H1 (cell line): ENCODE measurements around the gene CD58. TPM values are rescaled to one million over a fixed set of nuclear protein-coding genes. Genes with fewer than 3 reads are reported as not detected.

Experiments
- CTCF ChIA-PET: fragments of 300-600 bp; sonication (Branson Sonifier 250); formaldehyde crosslinking; loops from one replicate; lab custom pipeline; 2021; ENCODE audit not compliant: partially characterized antibody; lab: Charles Lee
- POLR2A ChIA-PET: fragments of 300-600 bp; sonication (Branson Sonifier 250); formaldehyde crosslinking; loops from one replicate; lab custom pipeline; 2021; ENCODE audit warnings: inconsistent platforms; ENCODE audit not compliant: partially characterized antibody; lab: Charles Lee
- DNase-seq, 2 experiments: peaks; one replicate each; pipeline versions ENCODE4 v3.0.0 to v3.0.0-alpha.2; 2010 to 2022; ENCODE audit warnings: low spot score in 2 of 2, low read depth in 1 of 2, mixed read lengths in 1 of 2
- FAIRE-seq: peaks from 2 replicates; lab custom pipeline; 2011; peaks lifted over from hg19 to GRCh38; lab: Jason Lieb, UNC
- H2AFZ ChIP-seq: 2 replicates; pipeline ENCODE4 v1.8.1; 2012; ENCODE audit warnings: low read length, inconsistent platforms
- H2AK5ac ChIP-seq: 2 replicates; pipeline ENCODE4 v1.6.1; 2013; ENCODE audit warnings: low read depth, low read length
- H2BK120ac ChIP-seq: replicated peaks from 2 replicates; pipeline ENCODE3; 2013; ENCODE audit warnings: low read depth, low read length, inconsistent platforms
- H2BK12ac ChIP-seq: 2 replicates; pipeline ENCODE4 v1.6.1; 2013; ENCODE audit warnings: low read depth, low read length
- H2BK15ac ChIP-seq: 2 replicates; pipeline ENCODE4 v1.6.1; 2013; ENCODE audit warnings: low read length
- H2BK20ac ChIP-seq: 2 replicates; pipeline ENCODE4 v1.6.1; 2013; ENCODE audit warnings: low read length
- H2BK5ac ChIP-seq: 2 replicates; pipeline ENCODE4 v1.6.1; 2013; ENCODE audit warnings: low read depth, low read length
- H3K14ac ChIP-seq: 2 replicates; pipeline ENCODE4 v1.6.1; 2013; ENCODE audit warnings: inconsistent platforms; ENCODE audit not compliant: insufficient read length
- H3K18ac ChIP-seq: 2 replicates; pipeline ENCODE4 v1.6.1; 2013; ENCODE audit warnings: low read length; ENCODE audit errors: extremely low read depth
- H3K23ac ChIP-seq: 2 replicates; pipeline ENCODE4 v1.6.1; 2013; ENCODE audit warnings: inconsistent platforms; ENCODE audit not compliant: insufficient read length
- H3K23me2 ChIP-seq: 2 replicates; pipeline ENCODE4 v1.6.1; 2013; ENCODE audit warnings: low read depth, low read length
- H3K27ac ChIP-seq: 2 replicates; pipeline ENCODE4 v1.6.1; 2011; ENCODE audit warnings: low read depth, low read length, inconsistent platforms
- H3K27me3 ChIP-seq, 4 experiments: replicated peaks in 1 of 4; 1 replicate in 1 of 4; 2 replicates in 3 of 4; pipeline versions ENCODE4 v1.6.1 to v1.8.1; 2011 to 2013; ENCODE audit warnings: low read length in 3 of 4, mild to moderate bottlenecking in 3 of 4, inconsistent platforms in 2 of 4, mixed read lengths in 2 of 4, moderate library complexity in 1 of 4; ENCODE audit not compliant: control insufficient read depth in 3 of 4, insufficient read depth in 3 of 4; ENCODE audit errors: extremely low read depth in 1 of 4
- H3K36me3 ChIP-seq, 4 experiments: 2 replicates each; pipeline versions ENCODE4 v1.6.1 to v1.8.1; 2011 to 2013; ENCODE audit warnings: mild to moderate bottlenecking in 4 of 4, low read length in 3 of 4, moderate library complexity in 2 of 4, control low read depth in 1 of 4, inconsistent platforms in 1 of 4; ENCODE audit not compliant: insufficient read depth in 4 of 4, control insufficient read depth in 2 of 4
- H3K4ac ChIP-seq: replicated peaks from 2 replicates; pipeline ENCODE3; 2013; ENCODE audit warnings: low read length, low read depth, mixed read lengths, inconsistent platforms; ENCODE audit not compliant: insufficient read length
- H3K4me1 ChIP-seq, 4 experiments: replicated peaks in 1 of 4; 1 replicate in 1 of 4; 2 replicates in 3 of 4; pipeline versions ENCODE4 v1.6.1 to v1.8.1; 2011 to 2013; ENCODE audit warnings: low read length in 3 of 4, inconsistent platforms in 2 of 4, mixed read lengths in 1 of 4; ENCODE audit not compliant: insufficient read depth in 4 of 4, control insufficient read depth in 3 of 4
- H3K4me2 ChIP-seq, 2 experiments: 2 replicates each; pipeline versions ENCODE4 v1.6.1 to v1.8.1; 2011 to 2013; ENCODE audit warnings: low read depth in 2 of 2, low read length in 2 of 2, control low read depth in 1 of 2, inconsistent platforms in 1 of 2, mild to moderate bottlenecking in 1 of 2; ENCODE audit not compliant: insufficient read depth in 1 of 2
- H3K4me3 ChIP-seq, 4 experiments: fragments of 200-600, 300-600 bp in 1 of 4; sonication (generic), shearing (Covaris generic), sonication (Bioruptor Twin) in 1 of 4; 2 replicates each; pipeline versions ENCODE4 v1.5.1 to v1.8.1; 2011 to 2016; ENCODE audit warnings: low read length in 4 of 4, low read depth in 3 of 4, control low read depth in 2 of 4, inconsistent platforms in 2 of 4, mild to moderate bottlenecking in 2 of 4, mixed read lengths in 1 of 4, moderate library complexity in 1 of 4; ENCODE audit not compliant: insufficient read depth in 2 of 4; ENCODE audit errors: extremely low read depth in 1 of 4
- H3K56ac ChIP-seq: replicated peaks from 2 replicates; pipeline ENCODE3; 2013; ENCODE audit warnings: low read depth, mild to moderate bottlenecking, mixed read lengths, low read length, inconsistent platforms; ENCODE audit not compliant: insufficient read length
- H3K79me1 ChIP-seq: 2 replicates; pipeline ENCODE4 v1.6.1; 2013; ENCODE audit warnings: low read depth, low read length, control low read depth
- H3K79me2 ChIP-seq, 2 experiments: 2 replicates each; pipeline versions ENCODE4 v1.6.1 to v1.8.1; 2012 to 2013; ENCODE audit warnings: low read length in 2 of 2, mild to moderate bottlenecking in 2 of 2, inconsistent platforms in 1 of 2; ENCODE audit not compliant: insufficient read depth in 2 of 2, control insufficient read depth in 1 of 2
- H3K9ac ChIP-seq, 4 experiments: replicated peaks in 1 of 4; 1 replicate in 1 of 4; 2 replicates in 3 of 4; pipeline versions ENCODE4 v1.6.1 to v1.8.1; 2011 to 2013; ENCODE audit warnings: low read depth in 3 of 4, low read length in 3 of 4, control low read depth in 2 of 4, mild to moderate bottlenecking in 2 of 4, moderate library complexity in 2 of 4, inconsistent platforms in 1 of 4; ENCODE audit errors: extremely low read depth in 1 of 4
- H3K9me3 ChIP-seq, 2 experiments: 2 replicates each; pipeline versions ENCODE4 v1.6.1 to v1.8.1; 2012 to 2013; ENCODE audit warnings: mild to moderate bottlenecking in 2 of 2, moderate library complexity in 2 of 2, control low read depth in 1 of 2, inconsistent platforms in 1 of 2, low read depth in 1 of 2, low read length in 1 of 2, mixed read lengths in 1 of 2; ENCODE audit not compliant: insufficient read depth in 2 of 2
- H4K20me1 ChIP-seq, 2 experiments: replicated peaks in 1 of 2; 2 replicates each; pipeline versions ENCODE3 to v1.8.1; 2011 to 2013; ENCODE audit warnings: inconsistent platforms in 2 of 2, low read length in 2 of 2, mild to moderate bottlenecking in 1 of 2; ENCODE audit not compliant: insufficient read depth in 2 of 2, control insufficient read depth in 1 of 2
- H4K5ac ChIP-seq: 2 replicates; pipeline ENCODE4 v1.6.1; 2013; ENCODE audit warnings: low read length, low read depth, mixed read lengths, inconsistent platforms; ENCODE audit not compliant: insufficient read length
- H4K8ac ChIP-seq: 2 replicates; pipeline ENCODE4 v1.8.0; 2013; ENCODE audit warnings: mild to moderate bottlenecking, moderate library complexity, low read length, inconsistent platforms; ENCODE audit not compliant: insufficient read depth; ENCODE audit errors: extremely low read depth
- H4K91ac ChIP-seq: replicated peaks from 2 replicates; pipeline ENCODE3; 2013; ENCODE audit warnings: low read length, mixed read lengths, inconsistent platforms; ENCODE audit not compliant: insufficient read length
- SAP30 ChIP-seq: fragments of 300-600 bp; sonication (generic); IDR thresholded peaks from 2 replicates; pipeline ENCODE4 v1.7.1; 2012; ENCODE audit warnings: low read length, moderate library complexity, mild to moderate bottlenecking, inconsistent platforms; ENCODE audit not compliant: insufficient read depth, insufficient replicate concordance
- WGBS, 2 experiments: shearing (Covaris generic) in 1 of 2; methylation state at CpG; one replicate each; pipeline versions ENCODE4 v1.1.6 to v1.1.7; 2013 to 2015; ENCODE audit warnings: low lambda C conversion rate in 2 of 2, mixed read lengths in 2 of 2, inconsistent platforms in 1 of 2, low coverage in 1 of 2, missing lambda C conversion rate in 1 of 2; ENCODE audit not compliant: insufficient replicate concordance in 2 of 2, insufficient coverage in 1 of 2, insufficient read length in 1 of 2; ENCODE audit errors: extremely low coverage in 1 of 2, missing lambda C conversion rate in 1 of 2; 5-methylcytosine and 5-hydroxymethylcytosine counted together
- polyA plus RNA-seq, 7 experiments: library from polyadenylated mRNA; depleted of rRNA in 3 of 7; stranded (reverse) in 5 of 7; unstranded in 2 of 7; fragments of >200 nt in 5 of 7; fragments of 200-250 nt in 2 of 7; gene quantifications; 1 replicate in 5 of 7; 2 replicates in 1 of 7; 4 replicates in 1 of 7; pipeline versions ENCODE4 v1.2.1 to v1.2.3, GENCODE V29; 2011 to 2013; ENCODE audit warnings: missing spikeins in 2 of 7, mixed read lengths in 2 of 7
- total RNA-seq: library from RNA; stranded (reverse); fragmentation: NEBNext Ultra II Directional; extraction: Animal tissue kit (Norgen Biotek cat#: 25700); gene quantifications from 2 replicates; pipeline ENCODE4 v1.2.1, GENCODE V29; 2021

CD58 gene
- total and polyA plus RNA-seq, 2 of the 8 experiments (the other 6 are each of a cell fraction or from before 2014, with no cell fraction given): 5.3 to 5.5 TPM

GRCh38 chr1:116494745-116495144 is 76.1 kb downstream of the CD58 start:
- no peak overlapping the region for H3K4ac ChIP-seq

More at GRCh38 chr1:116494745-116495144, 76.1 kb downstream of the CD58 start:
- ChIA-PET CTCF (interaction anchor here (0.6 to 3.2 kb wide), 5 partner anchors 10 to 356 kb away, joined by 3 to 31 read pairs (median 4); no protein-coding TSS in a partner anchor), POLR2A (no interaction called here)
- no peak overlapping the region for H4K91ac ChIP-seq
- no peaks in the 10 kb centered on the region for H3K79me1 ChIP-seq
- H3K4me2 ChIP-seq: no peak overlapping the region
- H2AFZ ChIP-seq: no peak overlapping the region
- peak overlapping the region; percentile 63; the same call in 1 of the 2 replicates for H4K8ac ChIP-seq
- H3K9ac ChIP-seq: no peak overlapping the region
- no peak overlapping the region for H3K56ac ChIP-seq
- H2BK5ac ChIP-seq: no peak overlapping the region
- H2BK120ac ChIP-seq: no peak overlapping the region
- H3K18ac ChIP-seq: no peak overlapping the region
- no peaks in the 10 kb centered on the region for H3K27me3 ChIP-seq
- H3K36me3 ChIP-seq: no peaks in the 10 kb centered on the region
- H3K14ac ChIP-seq: no peak overlapping the region
- no peaks in the 10 kb centered on the region for H3K79me2 ChIP-seq
- no peak for TF ChIP-seq SAP30
- no peak overlapping the region for H2BK20ac ChIP-seq
- no peak overlapping the region for H2BK12ac ChIP-seq
- H2BK15ac ChIP-seq: no peak overlapping the region
- H3K4me3 ChIP-seq: no peak overlapping the region
- no peak overlapping the region for H3K27ac ChIP-seq
- FAIRE-seq: no peak
- H3K4me1 ChIP-seq: no peaks in the 10 kb centered on the region; a peak in 1 of 7 replicates
- DNase-seq: no peak
- no peaks in the 10 kb centered on the region for H3K23me2 ChIP-seq
- no peaks in the 10 kb centered on the region for H4K20me1 ChIP-seq
- 95% methylated on average over 2 of the region's 2 CpGs; no CpG with 5 or more reads in 1 of the 2 experiments for WGBS, 2 experiments
- no peak overlapping the region for H3K23ac ChIP-seq
- no peaks in the 10 kb centered on the region for H3K9me3 ChIP-seq
- no peak overlapping the region for H4K5ac ChIP-seq
- H2AK5ac ChIP-seq: no peak overlapping the region
